Colonic mucosa (tissue), 4 donors: Measurements from ENCODE around the gene NFASC. TPM values are rescaled to one million over a fixed set of nuclear protein-coding genes. Genes with fewer than 3 reads are reported as not detected.

Experiments used
- DNase-seq: peaks from one replicate; pipeline ENCODE4 v3.0.0-alpha.2; 2020
- H3K27ac ChIP-seq: fragments of 200-600 bp; one replicate; pipeline ENCODE4 v1.8.0; 2021
- H3K27me3 ChIP-seq: fragments of 200-600 bp; one replicate; pipeline ENCODE4 v1.8.0; 2021
- H3K36me3 ChIP-seq: fragments of 200-600 bp; one replicate; pipeline ENCODE4 v1.8.0; 2021
- H3K4me1 ChIP-seq: fragments of 200-600 bp; one replicate; pipeline ENCODE4 v1.8.0; 2021; ENCODE audit warnings: mild to moderate bottlenecking
- H3K4me3 ChIP-seq: fragments of 200-600 bp; one replicate; pipeline ENCODE4 v1.8.0; 2021
- H3K9ac ChIP-seq, 2 donors: one replicate each; pipeline ENCODE4 v1.7.0; 2013; ENCODE audit warnings: control low read depth in 2 of 2, low read depth in 2 of 2, low read length in 2 of 2
- H3K9me3 ChIP-seq: fragments of 200-600 bp; one replicate; pipeline ENCODE4 v1.8.0; 2021
- intact Hi-C: fragments of 100-400 bp; cut with DNase I; formaldehyde crosslinking; loops from one replicate; pipeline ENCODE4 v1.14.1; 2022
- total RNA-seq, 2 donors: library from RNA; stranded (reverse); fragmentation: NEBNext Ultra II Directional in 1 of 2; extraction: Animal tissue kit (Norgen Biotek cat#: 25700) in 1 of 2; gene quantifications; one replicate each; pipeline ENCODE4 v1.2.1, GENCODE V29; 2021
- TF ChIP-seq, protein P1 (sequence below): fragments of 200-600 bp; IDR thresholded peaks from one replicate; pipeline ENCODE4 v1.8.0; 2022; ENCODE audit warnings: antibody characterized with exemption, mild to moderate bottlenecking
- donor health status: healthy.
- donor health status: DM: no; HTN: no; CAD: no.
- donor health status: DM: no; HTN: no; CAD: no.

The NFASC gene
- total RNA-seq, 2 donors from 2014 or later: 12.1 to 13.9 TPM

DNA sequence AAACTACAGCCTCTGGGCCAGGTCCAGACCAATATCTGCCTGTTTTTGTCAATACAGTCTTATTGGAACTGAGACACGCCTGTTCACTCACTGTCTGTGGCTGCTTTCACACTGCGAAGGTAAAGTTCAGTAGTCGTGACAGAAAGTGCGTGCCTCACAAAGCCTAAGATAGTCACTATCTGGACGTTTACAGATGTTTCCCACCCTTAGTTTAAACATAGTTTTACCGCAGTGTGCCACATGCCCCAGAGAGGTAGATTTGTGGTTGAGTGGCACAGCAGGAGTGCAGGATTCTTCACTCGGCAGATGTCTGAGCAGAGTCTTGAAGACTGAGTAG lies 61.9 kb downstream of the NFASC start:
- no peak for DNase-seq
- intact Hi-C loops: no loop called here
- H3K4me3 ChIP-seq: no peak overlapping the region
- no peak overlapping the region for H3K27ac ChIP-seq
- H3K36me3 ChIP-seq: no peaks in the 10 kb centered on the region
- no peak overlapping the region for H3K9ac ChIP-seq
- H3K4me1 ChIP-seq: no peaks in the 10 kb centered on the region
- TF ChIP-seq, protein P1, sequence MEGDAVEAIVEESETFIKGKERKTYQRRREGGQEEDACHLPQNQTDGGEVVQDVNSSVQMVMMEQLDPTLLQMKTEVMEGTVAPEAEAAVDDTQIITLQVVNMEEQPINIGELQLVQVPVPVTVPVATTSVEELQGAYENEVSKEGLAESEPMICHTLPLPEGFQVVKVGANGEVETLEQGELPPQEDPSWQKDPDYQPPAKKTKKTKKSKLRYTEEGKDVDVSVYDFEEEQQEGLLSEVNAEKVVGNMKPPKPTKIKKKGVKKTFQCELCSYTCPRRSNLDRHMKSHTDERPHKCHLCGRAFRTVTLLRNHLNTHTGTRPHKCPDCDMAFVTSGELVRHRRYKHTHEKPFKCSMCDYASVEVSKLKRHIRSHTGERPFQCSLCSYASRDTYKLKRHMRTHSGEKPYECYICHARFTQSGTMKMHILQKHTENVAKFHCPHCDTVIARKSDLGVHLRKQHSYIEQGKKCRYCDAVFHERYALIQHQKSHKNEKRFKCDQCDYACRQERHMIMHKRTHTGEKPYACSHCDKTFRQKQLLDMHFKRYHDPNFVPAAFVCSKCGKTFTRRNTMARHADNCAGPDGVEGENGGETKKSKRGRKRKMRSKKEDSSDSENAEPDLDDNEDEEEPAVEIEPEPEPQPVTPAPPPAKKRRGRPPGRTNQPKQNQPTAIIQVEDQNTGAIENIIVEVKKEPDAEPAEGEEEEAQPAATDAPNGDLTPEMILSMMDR: no peak
- H3K9me3 ChIP-seq: no peaks in the 10 kb centered on the region
- no peaks in the 10 kb centered on the region for H3K27me3 ChIP-seq

DNA sequence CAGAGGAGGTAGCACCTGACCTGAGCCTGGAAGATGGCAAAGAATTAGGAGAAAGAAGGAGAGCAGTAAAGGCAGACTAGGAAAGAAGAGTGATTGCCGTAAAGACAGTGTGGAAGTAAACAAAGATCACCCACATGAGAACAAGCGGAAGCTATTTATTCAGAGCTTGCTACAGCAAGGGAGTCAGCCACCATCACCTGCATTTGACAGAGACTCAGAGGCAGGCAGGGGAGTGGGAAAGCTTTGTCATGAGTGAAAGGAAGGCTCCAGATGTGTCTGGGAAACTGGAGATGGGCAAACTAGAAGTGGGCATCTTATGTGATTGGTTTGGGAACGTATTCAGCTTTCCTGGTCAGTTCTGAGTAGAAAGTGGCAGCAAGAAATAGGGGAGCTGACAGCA lies 64.5 kb downstream of the NFASC start:
- H3K27ac ChIP-seq: no peak overlapping the region
- H3K9me3 ChIP-seq: no peaks in the 10 kb centered on the region
- H3K9ac ChIP-seq: no peak overlapping the region
- no peaks in the 10 kb centered on the region for H3K4me1 ChIP-seq
- DNase-seq: no peak
- TF ChIP-seq, protein P1: no peak
- intact Hi-C loops: no loop called here
- no peaks in the 10 kb centered on the region for H3K27me3 ChIP-seq
- H3K36me3 ChIP-seq: no peaks in the 10 kb centered on the region
- no peak overlapping the region for H3K4me3 ChIP-seq

DNA sequence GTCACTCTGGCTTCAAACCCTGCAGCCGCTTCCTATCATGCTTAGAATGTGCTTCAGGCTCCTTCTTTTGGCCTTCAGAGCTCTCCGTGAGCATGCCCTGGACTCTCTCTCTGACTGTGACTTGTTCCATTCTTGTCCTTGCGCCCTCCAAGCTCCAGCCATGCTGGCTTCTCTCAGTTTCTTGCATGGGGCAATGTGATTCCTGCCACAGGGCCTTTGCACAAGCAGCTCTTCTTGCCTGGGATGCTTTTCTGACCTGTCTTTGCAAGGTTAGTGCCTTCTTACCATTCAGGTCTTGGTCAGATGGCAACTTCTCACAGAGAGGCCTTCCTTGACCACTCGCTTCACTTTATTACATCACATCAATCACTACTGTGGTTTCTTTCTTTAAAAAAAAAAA lies 66.1 kb downstream of the NFASC start:
- DNase-seq: no peak
- intact Hi-C loops: no loop called here

DNA sequence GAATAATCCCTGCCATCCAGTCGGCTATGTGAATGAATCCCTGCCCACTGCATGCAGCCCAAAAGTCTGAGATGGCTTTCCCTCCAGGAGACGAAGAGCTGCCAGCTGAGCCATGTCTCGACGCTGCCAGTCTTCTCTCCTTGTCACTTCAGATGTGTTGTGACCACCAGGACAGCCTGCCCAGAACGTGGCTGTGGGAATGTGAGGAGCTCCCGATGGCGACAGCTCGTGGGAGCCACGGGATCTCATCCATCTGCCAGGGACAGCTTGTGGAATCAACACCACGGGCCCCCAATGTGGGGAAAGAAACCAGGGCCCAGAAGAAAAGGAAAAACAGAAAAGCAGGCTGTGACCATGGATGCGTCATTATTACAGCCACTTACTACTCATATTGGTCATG lies 67.2 kb downstream of the NFASC start:
- H3K36me3 ChIP-seq: no peaks in the 10 kb centered on the region
- no peak overlapping the region for H3K27ac ChIP-seq
- TF ChIP-seq, protein P1: no peak
- H3K4me1 ChIP-seq: no peaks in the 10 kb centered on the region
- intact Hi-C loops: no loop called here
- H3K4me3 ChIP-seq: no peak overlapping the region
- H3K9me3 ChIP-seq: no peaks in the 10 kb centered on the region
- no peak overlapping the region for H3K9ac ChIP-seq
- H3K27me3 ChIP-seq: no peaks in the 10 kb centered on the region
- DNase-seq: no peak

More for the DNA sequence above, 66.1 kb downstream of the NFASC start:
- TF ChIP-seq, protein P1: no peak
- Histone ChIP-seq H3K27me3 (no peaks in the 10 kb centered on the region), H3K36me3 (no peaks in the 10 kb centered on the region), H3K4me3 (no peak overlapping the region), H3K9ac (no peak overlapping the region), H3K4me1 (no peaks in the 10 kb centered on the region), H3K9me3 (no peaks in the 10 kb centered on the region), H3K27ac (no peak overlapping the region)

DNA sequence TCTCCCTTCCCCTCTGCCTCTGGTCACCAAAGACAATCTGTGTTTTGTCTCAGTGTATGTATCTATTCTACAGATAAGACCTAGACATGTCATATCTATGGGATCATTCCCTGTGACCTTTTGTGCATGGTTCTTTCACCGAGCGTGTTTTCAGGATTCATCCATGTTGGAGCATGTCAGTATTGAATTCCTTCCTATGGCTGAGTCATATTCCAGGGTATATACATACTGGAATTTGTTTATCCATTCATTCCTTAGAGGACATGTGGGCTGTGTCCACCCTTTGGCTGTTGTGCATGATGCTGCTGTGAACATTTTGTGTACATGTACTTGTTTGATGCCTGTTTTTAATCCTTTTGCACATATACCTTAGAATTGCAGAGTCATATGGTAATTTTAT lies 69.9 kb downstream of the NFASC start:
- Histone ChIP-seq H3K4me1 (no peaks in the 10 kb centered on the region), H3K27ac (no peak overlapping the region), H3K9me3 (no peaks in the 10 kb centered on the region), H3K9ac (no peak overlapping the region), H3K27me3 (no peaks in the 10 kb centered on the region), H3K36me3 (no peaks in the 10 kb centered on the region), H3K4me3 (no peak overlapping the region)
- no peak for DNase-seq
- TF ChIP-seq, protein P1: no peak
- intact Hi-C loops: loop anchor here (5.0 to 10.0 kb wide), 2 partner anchors 113 to 376 kb away; no protein-coding TSS in a partner anchor
